ENCODE results near the gene MS4A4E. TPM values are rescaled to one million over a fixed set of nuclear protein-coding genes. Genes with fewer than 3 reads are reported as not detected.
A peak's percentile ranks its signal among the peaks of the same experiment; 100 is the strongest.

MS4A4E gene
- total and polyA plus RNA-seq, 2 of the 8 experiments (the other 6 are each of a cell fraction or from before 2014, with no cell fraction given) = not detected

GRCh38 chr11:60265373-60266214 is 22.7 kb upstream of the MS4A4E start (continued):
- TF ChIP-seq, protein P1, sequence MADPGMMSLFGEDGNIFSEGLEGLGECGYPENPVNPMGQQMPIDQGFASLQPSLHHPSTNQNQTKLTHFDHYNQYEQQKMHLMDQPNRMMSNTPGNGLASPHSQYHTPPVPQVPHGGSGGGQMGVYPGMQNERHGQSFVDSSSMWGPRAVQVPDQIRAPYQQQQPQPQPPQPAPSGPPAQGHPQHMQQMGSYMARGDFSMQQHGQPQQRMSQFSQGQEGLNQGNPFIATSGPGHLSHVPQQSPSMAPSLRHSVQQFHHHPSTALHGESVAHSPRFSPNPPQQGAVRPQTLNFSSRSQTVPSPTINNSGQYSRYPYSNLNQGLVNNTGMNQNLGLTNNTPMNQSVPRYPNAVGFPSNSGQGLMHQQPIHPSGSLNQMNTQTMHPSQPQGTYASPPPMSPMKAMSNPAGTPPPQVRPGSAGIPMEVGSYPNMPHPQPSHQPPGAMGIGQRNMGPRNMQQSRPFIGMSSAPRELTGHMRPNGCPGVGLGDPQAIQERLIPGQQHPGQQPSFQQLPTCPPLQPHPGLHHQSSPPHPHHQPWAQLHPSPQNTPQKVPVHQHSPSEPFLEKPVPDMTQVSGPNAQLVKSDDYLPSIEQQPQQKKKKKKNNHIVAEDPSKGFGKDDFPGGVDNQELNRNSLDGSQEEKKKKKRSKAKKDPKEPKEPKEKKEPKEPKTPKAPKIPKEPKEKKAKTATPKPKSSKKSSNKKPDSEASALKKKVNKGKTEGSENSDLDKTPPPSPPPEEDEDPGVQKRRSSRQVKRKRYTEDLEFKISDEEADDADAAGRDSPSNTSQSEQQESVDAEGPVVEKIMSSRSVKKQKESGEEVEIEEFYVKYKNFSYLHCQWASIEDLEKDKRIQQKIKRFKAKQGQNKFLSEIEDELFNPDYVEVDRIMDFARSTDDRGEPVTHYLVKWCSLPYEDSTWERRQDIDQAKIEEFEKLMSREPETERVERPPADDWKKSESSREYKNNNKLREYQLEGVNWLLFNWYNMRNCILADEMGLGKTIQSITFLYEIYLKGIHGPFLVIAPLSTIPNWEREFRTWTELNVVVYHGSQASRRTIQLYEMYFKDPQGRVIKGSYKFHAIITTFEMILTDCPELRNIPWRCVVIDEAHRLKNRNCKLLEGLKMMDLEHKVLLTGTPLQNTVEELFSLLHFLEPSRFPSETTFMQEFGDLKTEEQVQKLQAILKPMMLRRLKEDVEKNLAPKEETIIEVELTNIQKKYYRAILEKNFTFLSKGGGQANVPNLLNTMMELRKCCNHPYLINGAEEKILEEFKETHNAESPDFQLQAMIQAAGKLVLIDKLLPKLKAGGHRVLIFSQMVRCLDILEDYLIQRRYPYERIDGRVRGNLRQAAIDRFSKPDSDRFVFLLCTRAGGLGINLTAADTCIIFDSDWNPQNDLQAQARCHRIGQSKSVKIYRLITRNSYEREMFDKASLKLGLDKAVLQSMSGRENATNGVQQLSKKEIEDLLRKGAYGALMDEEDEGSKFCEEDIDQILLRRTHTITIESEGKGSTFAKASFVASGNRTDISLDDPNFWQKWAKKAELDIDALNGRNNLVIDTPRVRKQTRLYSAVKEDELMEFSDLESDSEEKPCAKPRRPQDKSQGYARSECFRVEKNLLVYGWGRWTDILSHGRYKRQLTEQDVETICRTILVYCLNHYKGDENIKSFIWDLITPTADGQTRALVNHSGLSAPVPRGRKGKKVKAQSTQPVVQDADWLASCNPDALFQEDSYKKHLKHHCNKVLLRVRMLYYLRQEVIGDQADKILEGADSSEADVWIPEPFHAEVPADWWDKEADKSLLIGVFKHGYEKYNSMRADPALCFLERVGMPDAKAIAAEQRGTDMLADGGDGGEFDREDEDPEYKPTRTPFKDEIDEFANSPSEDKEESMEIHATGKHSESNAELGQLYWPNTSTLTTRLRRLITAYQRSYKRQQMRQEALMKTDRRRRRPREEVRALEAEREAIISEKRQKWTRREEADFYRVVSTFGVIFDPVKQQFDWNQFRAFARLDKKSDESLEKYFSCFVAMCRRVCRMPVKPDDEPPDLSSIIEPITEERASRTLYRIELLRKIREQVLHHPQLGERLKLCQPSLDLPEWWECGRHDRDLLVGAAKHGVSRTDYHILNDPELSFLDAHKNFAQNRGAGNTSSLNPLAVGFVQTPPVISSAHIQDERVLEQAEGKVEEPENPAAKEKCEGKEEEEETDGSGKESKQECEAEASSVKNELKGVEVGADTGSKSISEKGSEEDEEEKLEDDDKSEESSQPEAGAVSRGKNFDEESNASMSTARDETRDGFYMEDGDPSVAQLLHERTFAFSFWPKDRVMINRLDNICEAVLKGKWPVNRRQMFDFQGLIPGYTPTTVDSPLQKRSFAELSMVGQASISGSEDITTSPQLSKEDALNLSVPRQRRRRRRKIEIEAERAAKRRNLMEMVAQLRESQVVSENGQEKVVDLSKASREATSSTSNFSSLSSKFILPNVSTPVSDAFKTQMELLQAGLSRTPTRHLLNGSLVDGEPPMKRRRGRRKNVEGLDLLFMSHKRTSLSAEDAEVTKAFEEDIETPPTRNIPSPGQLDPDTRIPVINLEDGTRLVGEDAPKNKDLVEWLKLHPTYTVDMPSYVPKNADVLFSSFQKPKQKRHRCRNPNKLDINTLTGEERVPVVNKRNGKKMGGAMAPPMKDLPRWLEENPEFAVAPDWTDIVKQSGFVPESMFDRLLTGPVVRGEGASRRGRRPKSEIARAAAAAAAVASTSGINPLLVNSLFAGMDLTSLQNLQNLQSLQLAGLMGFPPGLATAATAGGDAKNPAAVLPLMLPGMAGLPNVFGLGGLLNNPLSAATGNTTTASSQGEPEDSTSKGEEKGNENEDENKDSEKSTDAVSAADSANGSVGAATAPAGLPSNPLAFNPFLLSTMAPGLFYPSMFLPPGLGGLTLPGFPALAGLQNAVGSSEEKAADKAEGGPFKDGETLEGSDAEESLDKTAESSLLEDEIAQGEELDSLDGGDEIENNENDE (IDR thresholded peaks at IDR 0.05; ENCODE audit: insufficient replicate concordance, low read length) = no peak
- no peak for TF ChIP-seq CHD1 (IDR thresholded peaks at IDR 0.05; ENCODE audit: low read depth, low read length)
- no peak for TF ChIP-seq CBX8 (IDR thresholded peaks at IDR 0.05; ENCODE audit: borderline replicate concordance, low read depth, low read length)
- TF ChIP-seq, protein P2, sequence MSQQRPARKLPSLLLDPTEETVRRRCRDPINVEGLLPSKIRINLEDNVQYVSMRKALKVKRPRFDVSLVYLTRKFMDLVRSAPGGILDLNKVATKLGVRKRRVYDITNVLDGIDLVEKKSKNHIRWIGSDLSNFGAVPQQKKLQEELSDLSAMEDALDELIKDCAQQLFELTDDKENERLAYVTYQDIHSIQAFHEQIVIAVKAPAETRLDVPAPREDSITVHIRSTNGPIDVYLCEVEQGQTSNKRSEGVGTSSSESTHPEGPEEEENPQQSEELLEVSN (IDR thresholded peaks at IDR 0.05) = no peak
- TF ChIP-seq RFX5 (IDR thresholded peaks at IDR 0.05; ENCODE audit: borderline replicate concordance, low read depth, low read length) = no peak
- no peak for TF ChIP-seq RXRA (IDR thresholded peaks at IDR 0.05; ENCODE audit: insufficient read depth, low read depth, low read length)
- TF ChIP-seq RAD21 (IDR thresholded peaks at IDR 0.05 in 1 of 2, conservative IDR thresholded peaks at IDR 0.05 in 1 of 2; ENCODE audit: low read depth in 2 of 2, low read length in 2 of 2) = peak; percentile 92
- no peak for TF ChIP-seq NANOG (IDR thresholded peaks at IDR 0.05; ENCODE audit: insufficient read depth, low read depth, low read length, poor library complexity, severe bottlenecking)
